ENCODE measurements around the gene ALDH1L2.

GRCh38 chr12:105047308-105047707 lies 37.0 kb downstream of the ALDH1L2 start:
- no peak for TF ChIP-seq MAX (IDR thresholded peaks at IDR 0.05)
- no peak for TF ChIP-seq REST (IDR thresholded peaks at IDR 0.05; ENCODE audit: low read depth)
- TF ChIP-seq CEBPB (IDR thresholded peaks at IDR 0.05) = no peak
- no peak for TF ChIP-seq TEAD4 (IDR thresholded peaks at IDR 0.05)
- no peak for TF ChIP-seq EGR1 (IDR thresholded peaks at IDR 0.05)
- no peak for TF ChIP-seq YY1 (IDR thresholded peaks at IDR 0.05; ENCODE audit: low read depth)
- no peak for TF ChIP-seq EP300 (IDR thresholded peaks at IDR 0.05; ENCODE audit: borderline replicate concordance)
- no peak for TF ChIP-seq RAD21 (IDR thresholded peaks at IDR 0.05; ENCODE audit: low read depth)
- TF ChIP-seq TAF1 (IDR thresholded peaks at IDR 0.05; ENCODE audit: low read depth) = no peak
- no peak for TF ChIP-seq CREB1 (IDR thresholded peaks at IDR 0.05; ENCODE audit: low read depth)
- TF ChIP-seq ZBTB7A (IDR thresholded peaks at IDR 0.05; ENCODE audit: low read depth) = no peak
